Activated naive CD4-positive, alpha-beta T cell treated with anti-CD3 and anti-CD28 coated beads, Interleukin-2, amount 50 U/mL, for 24 hours (primary cell): ENCODE measurements around the gene KRT1.

Experiments
- H3K27ac Mint-ChIP-seq: one replicate; pipeline ENCODE4 v1.8.0; 2021; ENCODE audit warnings: mild to moderate bottlenecking, mixed read lengths
- H3K27me3 Mint-ChIP-seq: one replicate; pipeline ENCODE4 v1.8.0; 2021; ENCODE audit warnings: mixed read lengths
- H3K36me3 Mint-ChIP-seq: one replicate; pipeline ENCODE4 v1.8.0; 2021; ENCODE audit warnings: mixed read lengths
- H3K4me1 Mint-ChIP-seq: one replicate; pipeline ENCODE4 v1.8.0; 2021; ENCODE audit warnings: mixed read lengths
- H3K4me3 Mint-ChIP-seq: one replicate; pipeline ENCODE4 v1.8.0; 2021; ENCODE audit warnings: mild to moderate bottlenecking, mixed read lengths
- H3K9me3 Mint-ChIP-seq: one replicate; pipeline ENCODE4 v1.8.0; 2021; ENCODE audit warnings: mixed read lengths

Gene KRT1

GRCh38 chr12:52690351-52691075, 10.3 kb upstream of the KRT1 start:
- H3K27ac Mint-ChIP-seq: peak overlapping the region; percentile 79
- H3K9me3 Mint-ChIP-seq: no peaks in the 10 kb centered on the region
- H3K27me3 Mint-ChIP-seq: no peaks in the 10 kb centered on the region
- H3K4me1 Mint-ChIP-seq: peaks cover 57% of the 10 kb centered on the region
- peak overlapping the region; percentile 84 for H3K4me3 Mint-ChIP-seq
- H3K36me3 Mint-ChIP-seq: no peaks in the 10 kb centered on the region

GRCh38 chr12:52689936-52690335, 9.7 kb upstream of the KRT1 start:
- Mint-ChIP-seq H3K27me3 (no peaks in the 10 kb centered on the region), H3K4me1 (peaks cover 57% of the 10 kb centered on the region), H3K27ac (no peak overlapping the region), H3K4me3 (no peak overlapping the region), H3K9me3 (no peaks in the 10 kb centered on the region), H3K36me3 (no peaks in the 10 kb centered on the region)

- H3K4me1 Mint-ChIP-seq: peaks cover 61% of the 10 kb centered on the region
These were observed 9.0 kb upstream of the KRT1 start for GRCh38 chr12:52689239-52689638.

DNA sequence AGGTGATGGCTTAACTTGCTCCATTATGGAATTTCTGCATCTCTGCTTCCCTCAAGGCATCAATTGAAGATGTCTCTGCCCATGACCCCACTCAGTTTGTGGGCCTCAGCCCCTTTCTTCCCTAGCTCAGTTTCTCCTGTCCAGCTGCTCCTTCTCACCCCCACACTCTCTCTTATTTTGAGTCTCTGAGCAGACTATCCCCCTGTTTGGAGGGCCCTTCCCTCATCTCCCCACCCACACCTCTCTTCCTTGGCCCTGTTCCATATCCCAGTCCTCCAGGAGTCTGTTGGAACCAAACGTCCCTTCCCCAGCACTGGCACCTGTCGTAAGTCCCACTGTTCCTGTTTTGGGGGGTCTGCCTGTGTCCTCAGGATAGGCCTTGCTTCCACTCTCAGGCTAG, 8.3 kb upstream of the KRT1 start:
- H3K4me1 Mint-ChIP-seq: peaks cover 68% of the 10 kb centered on the region
- H3K27me3 Mint-ChIP-seq: no peaks in the 10 kb centered on the region
- no peak overlapping the region for H3K4me3 Mint-ChIP-seq
- H3K9me3 Mint-ChIP-seq: no peaks in the 10 kb centered on the region
- no peaks in the 10 kb centered on the region for H3K36me3 Mint-ChIP-seq
- H3K27ac Mint-ChIP-seq: no peak overlapping the region

More at GRCh38 chr12:52689239-52689638, 9.0 kb upstream of the KRT1 start:
- H3K27ac Mint-ChIP-seq: peak overlapping the region; percentile 43
- no peaks in the 10 kb centered on the region for H3K27me3 Mint-ChIP-seq
- no peak overlapping the region for H3K4me3 Mint-ChIP-seq
- no peaks in the 10 kb centered on the region for H3K36me3 Mint-ChIP-seq
- H3K9me3 Mint-ChIP-seq: no peaks in the 10 kb centered on the region

DNA sequence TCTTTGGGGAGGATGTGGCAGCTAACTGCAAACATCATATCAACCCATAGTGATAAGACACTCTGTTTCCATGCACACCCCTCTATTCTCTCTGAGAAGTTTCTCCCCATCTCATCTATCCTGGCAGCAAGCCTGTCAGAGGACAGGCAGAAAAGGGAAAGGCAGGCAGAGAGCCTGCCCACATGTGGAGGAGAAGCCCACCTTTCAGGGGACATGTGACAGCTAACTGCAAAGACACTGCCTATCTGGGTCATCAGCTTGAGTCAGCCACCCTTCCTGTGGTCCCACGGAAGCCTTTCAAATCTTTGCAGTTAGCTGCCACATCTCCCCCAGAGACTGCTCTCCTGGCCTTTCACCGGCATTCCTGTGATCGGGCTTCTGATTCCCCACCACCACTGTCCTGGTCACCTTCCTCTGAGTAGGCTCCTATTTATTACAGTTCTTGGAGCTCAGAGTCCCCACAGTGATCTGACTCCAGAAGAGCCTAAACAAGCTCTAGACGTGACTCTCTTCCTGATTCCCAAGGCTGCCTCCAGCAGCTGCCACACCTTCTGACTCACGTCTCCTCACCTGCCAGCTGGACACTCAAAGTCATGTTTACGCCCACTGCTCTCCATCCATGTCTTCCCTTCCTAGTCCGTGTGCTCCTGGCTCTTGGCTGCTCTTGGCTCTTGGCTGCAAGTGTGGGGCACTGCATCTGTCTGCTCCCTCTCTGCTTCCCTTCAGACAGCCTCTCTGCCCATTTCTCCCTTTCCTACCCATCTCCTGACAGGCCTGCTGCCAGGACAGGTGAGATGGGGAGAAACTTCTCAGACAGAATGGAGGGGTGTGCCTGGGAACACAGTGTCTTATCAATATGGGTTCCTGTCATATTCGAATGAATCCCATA, 7.5 kb upstream of the KRT1 start:
- Mint-ChIP-seq H3K36me3 (no peaks in the 10 kb centered on the region), H3K9me3 (no peaks in the 10 kb centered on the region), H3K4me3 (no peak overlapping the region), H3K27ac (no peak overlapping the region), H3K27me3 (no peaks in the 10 kb centered on the region), H3K4me1 (peaks cover 67% of the 10 kb centered on the region)

- H3K9me3 Mint-ChIP-seq: no peaks in the 10 kb centered on the region
- H3K27ac Mint-ChIP-seq: peak overlapping the region; percentile 36
- no peaks in the 10 kb centered on the region for H3K36me3 Mint-ChIP-seq
- H3K4me1 Mint-ChIP-seq: peaks cover 67% of the 10 kb centered on the region
- no peak overlapping the region for H3K4me3 Mint-ChIP-seq
- H3K27me3 Mint-ChIP-seq: no peaks in the 10 kb centered on the region
These were observed 6.7 kb upstream of the KRT1 start for GRCh38 chr12:52686756-52687487.

- Mint-ChIP-seq H3K36me3 (no peaks in the 10 kb centered on the region), H3K9me3 (no peaks in the 10 kb centered on the region), H3K27ac (no peak overlapping the region), H3K4me3 (no peak overlapping the region), H3K27me3 (no peaks in the 10 kb centered on the region), H3K4me1 (peaks cover 67% of the 10 kb centered on the region)
These were observed 5.9 kb upstream of the KRT1 start for GRCh38 chr12:52686063-52686462.

GRCh38 chr12:52685406-52685890, 5.2 kb upstream of the KRT1 start:
- Mint-ChIP-seq H3K27me3 (no peaks in the 10 kb centered on the region), H3K27ac (no peak overlapping the region), H3K4me3 (no peak overlapping the region), H3K4me1 (peaks cover 67% of the 10 kb centered on the region), H3K9me3 (no peaks in the 10 kb centered on the region), H3K36me3 (no peaks in the 10 kb centered on the region)

GRCh38 chr12:52684431-52684830, 4.2 kb upstream of the KRT1 start:
- peaks cover 67% of the 10 kb centered on the region for H3K4me1 Mint-ChIP-seq
- H3K36me3 Mint-ChIP-seq: no peaks in the 10 kb centered on the region
- no peaks in the 10 kb centered on the region for H3K27me3 Mint-ChIP-seq
- no peaks in the 10 kb centered on the region for H3K9me3 Mint-ChIP-seq
- no peak overlapping the region for H3K27ac Mint-ChIP-seq
- no peak overlapping the region for H3K4me3 Mint-ChIP-seq

GRCh38 chr12:52683575-52684300, 3.5 kb upstream of the KRT1 start:
- no peaks in the 10 kb centered on the region for H3K27me3 Mint-ChIP-seq
- H3K9me3 Mint-ChIP-seq: no peaks in the 10 kb centered on the region
- H3K36me3 Mint-ChIP-seq: no peaks in the 10 kb centered on the region
- H3K4me1 Mint-ChIP-seq: peaks cover 64% of the 10 kb centered on the region
- H3K4me3 Mint-ChIP-seq: no peak overlapping the region
- H3K27ac Mint-ChIP-seq: no peak overlapping the region

GRCh38 chr12:52682938-52683574, 2.8 kb upstream of the KRT1 start:
- Mint-ChIP-seq H3K27me3 (no peaks in the 10 kb centered on the region), H3K9me3 (no peaks in the 10 kb centered on the region), H3K36me3 (no peaks in the 10 kb centered on the region), H3K27ac (no peak overlapping the region), H3K4me1 (peaks cover 67% of the 10 kb centered on the region), H3K4me3 (no peak overlapping the region)

DNA sequence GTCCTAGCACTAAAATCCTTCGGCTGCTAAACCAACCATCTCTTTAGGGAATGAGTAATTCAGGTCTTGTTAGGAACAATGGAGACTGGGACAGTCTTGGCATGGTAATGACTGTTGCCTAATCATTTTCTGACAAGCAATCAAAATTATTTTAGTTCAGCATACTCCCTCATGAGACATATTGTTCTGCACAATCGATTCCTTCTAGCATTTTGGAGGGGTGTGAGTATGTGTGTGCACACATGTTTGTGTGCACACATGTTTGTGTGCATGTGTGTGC, 2.1 kb upstream of the KRT1 start:
- H3K4me1 Mint-ChIP-seq: peaks cover 65% of the 10 kb centered on the region
- H3K4me3 Mint-ChIP-seq: no peak overlapping the region
- H3K9me3 Mint-ChIP-seq: no peaks in the 10 kb centered on the region
- no peaks in the 10 kb centered on the region for H3K27me3 Mint-ChIP-seq
- peak overlapping the region; percentile 60 for H3K27ac Mint-ChIP-seq
- H3K36me3 Mint-ChIP-seq: no peaks in the 10 kb centered on the region

GRCh38 chr12:52681526-52682380, 1.5 kb upstream of the KRT1 start:
- H3K36me3 Mint-ChIP-seq: no peaks in the 10 kb centered on the region
- H3K4me3 Mint-ChIP-seq: no peak overlapping the region
- H3K9me3 Mint-ChIP-seq: no peaks in the 10 kb centered on the region
- H3K27ac Mint-ChIP-seq: peak overlapping the region; percentile 60
- H3K4me1 Mint-ChIP-seq: peaks cover 67% of the 10 kb centered on the region
- H3K27me3 Mint-ChIP-seq: no peaks in the 10 kb centered on the region

- Mint-ChIP-seq H3K4me3 (no peak overlapping the region), H3K9me3 (no peaks in the 10 kb centered on the region), H3K36me3 (no peaks in the 10 kb centered on the region), H3K27me3 (no peaks in the 10 kb centered on the region), H3K27ac (no peak overlapping the region), H3K4me1 (peaks cover 80% of the 10 kb centered on the region)
These were observed 332 bp downstream of the KRT1 start for GRCh38 chr12:52679875-52680274.
